HG03460 (cell line): ENCODE data around the gene CEACAM16.

Experiments
- ATAC-seq: cut with Tn5 transposase; IDR thresholded peaks from one replicate; pipeline ENCODE4 v1.9.1; 2021; ENCODE audit not compliant: unreplicated experiment

Gene CEACAM16

GRCh38 chr19:44745341-44745831 lies 46.4 kb downstream of the CEACAM16 start:
- ATAC-seq = no peak

- no peak for ATAC-seq
Measured at GRCh38 chr19:44745887-44746600, 47.1 kb downstream of the CEACAM16 start.

GRCh38 chr19:44746616-44746945 lies 47.6 kb downstream of the CEACAM16 start:
- ATAC-seq = no peak

- no peak for ATAC-seq
Measured at GRCh38 chr19:44746946-44747738, 48.2 kb downstream of the CEACAM16 start.

- ATAC-seq = no peak
Measured at GRCh38 chr19:44747739-44748425, 48.9 kb downstream of the CEACAM16 start.

GRCh38 chr19:44748426-44749254 lies 49.7 kb downstream of the CEACAM16 start, which contains the start of gene BCL3:
BCL3 (plus strand) TSS chr19:44748708; CDS start chr19:44748791, 83 bp downstream.
- no peak for ATAC-seq

GRCh38 chr19:44749292-44749691 lies 50.3 kb downstream of the CEACAM16 start:
- ATAC-seq = no peak

- no peak for ATAC-seq
Measured at GRCh38 chr19:44749994-44750393, 51.0 kb downstream of the CEACAM16 start.

GRCh38 chr19:44752123-44752815 lies 53.3 kb downstream of the CEACAM16 start:
- no peak for ATAC-seq

- ATAC-seq = peak; percentile 59
Measured at GRCh38 chr19:44752816-44753625, 54.1 kb downstream of the CEACAM16 start.

GRCh38 chr19:44753626-44753931 lies 54.6 kb downstream of the CEACAM16 start:
- no peak for ATAC-seq

GRCh38 chr19:44753932-44754749 lies 55.2 kb downstream of the CEACAM16 start:
- no peak for ATAC-seq

- ATAC-seq = no peak
Measured at GRCh38 chr19:44754750-44755080, 55.8 kb downstream of the CEACAM16 start.

GRCh38 chr19:44755219-44755618 lies 56.3 kb downstream of the CEACAM16 start:
- ATAC-seq = no peak

GRCh38 chr19:44756089-44756562 lies 57.2 kb downstream of the CEACAM16 start:
- no peak for ATAC-seq

GRCh38 chr19:44757057-44757734 lies 58.2 kb downstream of the CEACAM16 start:
- no peak for ATAC-seq

- ATAC-seq = no peak
Measured at GRCh38 chr19:44757735-44758505, 59.0 kb downstream of the CEACAM16 start.
